DND-41 (cell line): ENCODE results near the gene MSANTD2.

Experiments used
- ATAC-seq: fragments of 200-7000 bp; cut with Tn5 transposase; 3 replicates; pipeline ENCODE4 v1.9.1; 2021; ENCODE audit warnings: low read depth; ENCODE audit not compliant: insufficient read depth
- DNase-seq: peaks from one replicate; pipeline ENCODE4 v3.0.0-alpha.2; 2020
- H2AFZ ChIP-seq: 2 replicates; pipeline ENCODE4 v1.6.0; 2012; ENCODE audit warnings: low read depth, low read length
- H3K27ac ChIP-seq: 2 replicates; pipeline ENCODE4 v1.5.1; 2012; ENCODE audit warnings: low read length, inconsistent platforms
- H3K27me3 ChIP-seq: fragments of 200-600 bp; sonication (generic); 2 replicates; pipeline ENCODE4 v1.6.0; 2012; ENCODE audit warnings: low read length, mild to moderate bottlenecking, inconsistent platforms; ENCODE audit not compliant: insufficient read depth, poor library complexity
- H3K36me3 ChIP-seq: 2 replicates; pipeline ENCODE4 v1.5.1; 2012; ENCODE audit warnings: low read length, inconsistent platforms; ENCODE audit not compliant: insufficient read depth
- H3K4me1 ChIP-seq: 2 replicates; pipeline ENCODE4 v1.5.1; 2012; ENCODE audit warnings: mild to moderate bottlenecking, low read length; ENCODE audit not compliant: insufficient read depth
- H3K4me2 ChIP-seq: 2 replicates; pipeline ENCODE4 v1.6.0; 2012; ENCODE audit warnings: mild to moderate bottlenecking, moderate library complexity, low read length, inconsistent platforms; ENCODE audit not compliant: insufficient read depth
- H3K4me3 ChIP-seq, 2 experiments: fragments of 200-600 bp in 1 of 2; shearing (Covaris generic) in 1 of 2; 2 replicates each; pipeline ENCODE4 v1.5.1; 2012 to 2016; ENCODE audit warnings: inconsistent platforms in 2 of 2, low read length in 2 of 2, mild to moderate bottlenecking in 2 of 2, low read depth in 1 of 2, moderate library complexity in 1 of 2
- H3K79me2 ChIP-seq: 2 replicates; pipeline ENCODE4 v1.6.0; 2012; ENCODE audit warnings: low read length, inconsistent platforms; ENCODE audit not compliant: insufficient read depth
- H3K9ac ChIP-seq: 2 replicates; pipeline ENCODE4 v1.6.0; 2012; ENCODE audit warnings: low read depth, mild to moderate bottlenecking, inconsistent platforms, low read length, moderate library complexity
- H3K9me3 ChIP-seq: 2 replicates; pipeline ENCODE4 v1.5.1; 2012; ENCODE audit warnings: low read length, moderate library complexity, mild to moderate bottlenecking, inconsistent platforms; ENCODE audit not compliant: insufficient read depth, severe bottlenecking
- H4K20me1 ChIP-seq: 2 replicates; pipeline ENCODE4 v1.6.0; 2012; ENCODE audit warnings: low read length; ENCODE audit not compliant: insufficient read depth
- EZH2 ChIP-seq: IDR thresholded peaks from 3 replicates; pipeline ENCODE4 v1.6.1; 2012; ENCODE audit warnings: borderline replicate concordance, low read depth, mild to moderate bottlenecking, moderate library complexity, low read length, inconsistent platforms; ENCODE audit not compliant: severe bottlenecking
- TF ChIP-seq, protein P1 (sequence below): IDR thresholded peaks from 2 replicates; pipeline ENCODE4 v1.5.1; 2012; ENCODE audit warnings: borderline replicate concordance, low read length, moderate library complexity, mild to moderate bottlenecking; ENCODE audit not compliant: poor library complexity, severe bottlenecking; ENCODE audit errors: extremely low read depth

MSANTD2 gene

DNA sequence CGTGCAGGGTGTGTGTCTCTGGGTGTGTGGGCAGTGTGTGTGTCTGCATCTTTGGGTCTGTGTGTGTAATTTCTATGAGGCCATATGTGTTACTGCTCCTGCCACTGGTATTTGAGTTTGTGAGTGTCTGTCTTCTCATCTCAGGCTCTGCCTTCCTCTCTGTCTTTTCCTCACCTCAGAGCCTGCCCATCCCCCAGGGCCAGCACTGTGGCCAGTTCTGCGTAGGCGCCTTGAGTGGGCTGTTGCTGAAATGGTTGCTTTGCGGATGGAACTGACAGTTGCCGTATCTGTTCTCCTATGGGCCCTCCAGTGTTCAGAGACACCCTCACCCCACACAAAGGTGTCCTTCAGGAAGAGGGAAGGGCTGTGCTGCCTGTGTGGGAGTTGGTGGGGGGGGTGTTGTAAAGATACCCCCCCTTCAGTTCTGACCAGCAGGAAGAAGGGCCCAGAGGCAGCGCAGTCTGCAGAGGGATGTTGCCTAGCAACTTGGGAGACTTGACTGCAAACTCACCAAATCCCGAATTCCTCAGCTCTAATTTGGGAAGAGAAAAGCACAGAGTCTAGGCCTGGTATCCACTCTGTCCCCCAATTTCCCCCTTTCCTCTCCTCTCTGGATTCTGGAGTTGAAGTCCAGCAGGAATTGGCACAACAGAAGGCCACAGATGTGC lies 62.4 kb downstream of the MSANTD2 start:
- H3K36me3 ChIP-seq: no peaks in the 10 kb centered on the region
- H4K20me1 ChIP-seq: peaks cover 2% of the 10 kb centered on the region; the same call in 1 of the 2 replicates
- H3K27ac ChIP-seq: no peak overlapping the region
- H3K4me1 ChIP-seq: no peaks in the 10 kb centered on the region
- H3K27me3 ChIP-seq: peaks cover 24% of the 10 kb centered on the region
- H3K9me3 ChIP-seq: no peaks in the 10 kb centered on the region
- no peak for TF ChIP-seq EZH2
- TF ChIP-seq, protein P1, sequence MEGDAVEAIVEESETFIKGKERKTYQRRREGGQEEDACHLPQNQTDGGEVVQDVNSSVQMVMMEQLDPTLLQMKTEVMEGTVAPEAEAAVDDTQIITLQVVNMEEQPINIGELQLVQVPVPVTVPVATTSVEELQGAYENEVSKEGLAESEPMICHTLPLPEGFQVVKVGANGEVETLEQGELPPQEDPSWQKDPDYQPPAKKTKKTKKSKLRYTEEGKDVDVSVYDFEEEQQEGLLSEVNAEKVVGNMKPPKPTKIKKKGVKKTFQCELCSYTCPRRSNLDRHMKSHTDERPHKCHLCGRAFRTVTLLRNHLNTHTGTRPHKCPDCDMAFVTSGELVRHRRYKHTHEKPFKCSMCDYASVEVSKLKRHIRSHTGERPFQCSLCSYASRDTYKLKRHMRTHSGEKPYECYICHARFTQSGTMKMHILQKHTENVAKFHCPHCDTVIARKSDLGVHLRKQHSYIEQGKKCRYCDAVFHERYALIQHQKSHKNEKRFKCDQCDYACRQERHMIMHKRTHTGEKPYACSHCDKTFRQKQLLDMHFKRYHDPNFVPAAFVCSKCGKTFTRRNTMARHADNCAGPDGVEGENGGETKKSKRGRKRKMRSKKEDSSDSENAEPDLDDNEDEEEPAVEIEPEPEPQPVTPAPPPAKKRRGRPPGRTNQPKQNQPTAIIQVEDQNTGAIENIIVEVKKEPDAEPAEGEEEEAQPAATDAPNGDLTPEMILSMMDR: no peak
- DNase-seq: no peak
- no peak overlapping the region for H3K4me2 ChIP-seq
- no peaks in the 10 kb centered on the region for H3K79me2 ChIP-seq
- no peak overlapping the region for H2AFZ ChIP-seq
- H3K4me3 ChIP-seq: no peak overlapping the region
- no peak for ATAC-seq
- no peak overlapping the region for H3K9ac ChIP-seq

DNA sequence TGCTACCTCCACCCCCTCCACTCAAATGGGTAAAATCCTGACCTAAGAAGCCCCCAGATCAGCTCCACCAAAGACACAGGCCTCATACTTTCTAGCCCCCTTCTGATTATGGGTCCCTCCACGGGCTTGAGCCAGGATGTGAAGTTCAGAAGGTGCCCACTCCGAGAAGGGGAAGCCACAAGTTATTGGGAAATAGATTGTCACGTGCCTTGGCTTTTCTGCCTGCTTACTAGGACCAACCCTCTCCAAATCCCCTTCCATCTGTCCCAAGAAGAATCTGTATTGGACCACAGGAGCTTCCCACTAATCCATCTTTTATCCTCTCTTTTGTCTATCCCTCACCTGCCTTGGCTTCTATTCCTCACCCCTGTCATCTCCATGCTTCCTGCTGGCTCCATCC lies 63.5 kb downstream of the MSANTD2 start:
- Histone ChIP-seq H4K20me1 (peaks cover 2% of the 10 kb centered on the region; the same call in 1 of the 2 replicates), H3K4me2 (no peak overlapping the region), H3K9me3 (no peaks in the 10 kb centered on the region), H3K36me3 (no peaks in the 10 kb centered on the region), H3K27ac (no peak overlapping the region), H3K4me1 (no peaks in the 10 kb centered on the region), H3K27me3 (peaks cover 19% of the 10 kb centered on the region), H3K9ac (no peak overlapping the region), H2AFZ (no peak overlapping the region), H3K4me3 (no peak overlapping the region), H3K79me2 (no peaks in the 10 kb centered on the region)
- TF ChIP-seq, protein P1: no peak
- TF ChIP-seq EZH2: no peak
- DNase-seq: no peak
- ATAC-seq: no peak

DNA sequence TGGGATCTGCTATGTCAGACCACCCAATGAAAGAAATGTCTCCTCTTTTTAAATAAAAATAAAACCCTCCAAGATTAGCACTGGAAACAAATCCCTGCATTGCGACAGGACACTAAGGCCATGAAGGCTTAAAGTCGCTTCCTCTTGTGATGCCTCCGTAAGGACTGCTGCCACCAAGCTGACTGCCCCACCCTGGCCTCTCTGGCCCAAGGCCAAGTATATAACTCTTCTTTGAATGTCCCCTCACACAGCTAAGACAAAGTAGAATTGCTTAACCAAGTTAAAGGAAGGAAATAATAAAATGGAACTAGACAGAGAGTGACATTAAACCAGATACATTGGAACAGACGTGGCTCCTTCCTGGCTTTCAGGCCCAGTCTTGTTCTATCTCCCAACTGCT lies 68.0 kb downstream of the MSANTD2 start:
- Histone ChIP-seq H3K4me3 (no peak overlapping the region), H4K20me1 (0 out of 2 replicates have a peak, but pooled peaks cover 2% of the 10 kb centered on the region), H3K27ac (no peak overlapping the region), H3K9me3 (no peaks in the 10 kb centered on the region), H3K4me2 (no peak overlapping the region), H3K79me2 (no peaks in the 10 kb centered on the region), H3K36me3 (no peaks in the 10 kb centered on the region), H3K9ac (no peak overlapping the region), H3K27me3 (peaks cover 25% of the 10 kb centered on the region), H2AFZ (no peak overlapping the region), H3K4me1 (no peaks in the 10 kb centered on the region)
- TF ChIP-seq, protein P1: no peak
- TF ChIP-seq EZH2: no peak
- DNase-seq (no peak), ATAC-seq (no peak)
